Upper lobe of left lung (tissue), 4 donors: ENCODE data around the gene ACE2.

Source experiments
- POLR2A ChIP-seq, 4 donors: fragments of 450-650 bp; IDR thresholded peaks; one replicate each; pipeline ENCODE4 v1.5.1; 2016 to 2017; ENCODE audit warnings: antibody characterized with exemption in 4 of 4, mild to moderate bottlenecking in 2 of 4
- POLR2AphosphoS5 ChIP-seq, 2 donors: sonication (generic); formaldehyde crosslinking; IDR thresholded peaks; one replicate each; pipeline ENCODE4 v1.5.1; 2017; ENCODE audit warnings: antibody characterized with exemption in 2 of 2
- TF ChIP-seq, protein P1 (sequence below), 6 experiments: fragments of 450-650 bp in 4 of 6; fragments of 200-600 bp in 2 of 6; sonication (generic) in 2 of 6; IDR thresholded peaks; one replicate each; pipeline ENCODE4 v1.5.1; 2016 to 2019; ENCODE audit warnings: antibody characterized with exemption in 6 of 6

GRCh38 chrX:15524417-15524816, 76.3 kb downstream of the ACE2 start:
- TF ChIP-seq, protein P1, sequence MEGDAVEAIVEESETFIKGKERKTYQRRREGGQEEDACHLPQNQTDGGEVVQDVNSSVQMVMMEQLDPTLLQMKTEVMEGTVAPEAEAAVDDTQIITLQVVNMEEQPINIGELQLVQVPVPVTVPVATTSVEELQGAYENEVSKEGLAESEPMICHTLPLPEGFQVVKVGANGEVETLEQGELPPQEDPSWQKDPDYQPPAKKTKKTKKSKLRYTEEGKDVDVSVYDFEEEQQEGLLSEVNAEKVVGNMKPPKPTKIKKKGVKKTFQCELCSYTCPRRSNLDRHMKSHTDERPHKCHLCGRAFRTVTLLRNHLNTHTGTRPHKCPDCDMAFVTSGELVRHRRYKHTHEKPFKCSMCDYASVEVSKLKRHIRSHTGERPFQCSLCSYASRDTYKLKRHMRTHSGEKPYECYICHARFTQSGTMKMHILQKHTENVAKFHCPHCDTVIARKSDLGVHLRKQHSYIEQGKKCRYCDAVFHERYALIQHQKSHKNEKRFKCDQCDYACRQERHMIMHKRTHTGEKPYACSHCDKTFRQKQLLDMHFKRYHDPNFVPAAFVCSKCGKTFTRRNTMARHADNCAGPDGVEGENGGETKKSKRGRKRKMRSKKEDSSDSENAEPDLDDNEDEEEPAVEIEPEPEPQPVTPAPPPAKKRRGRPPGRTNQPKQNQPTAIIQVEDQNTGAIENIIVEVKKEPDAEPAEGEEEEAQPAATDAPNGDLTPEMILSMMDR (IDR thresholded peaks at IDR 0.05): no peak
- TF ChIP-seq POLR2AphosphoS5 (IDR thresholded peaks at IDR 0.05) (no peak), POLR2A (IDR thresholded peaks at IDR 0.05) (no peak)
